Upper lobe of right lung (tissue), 1 donor: ENCODE results near the gene CPA3. TPM values are rescaled to one million over a fixed set of nuclear protein-coding genes. Genes with fewer than 3 reads are reported as not detected.
A peak's percentile ranks its signal among the peaks of the same experiment; 100 is the strongest.

Experiments used
- ATAC-seq: fragments of 200-7000 bp; cut with Tn5 transposase; one replicate; pipeline ENCODE4 v1.9.1; 2020; ENCODE audit warnings: mild to moderate bottlenecking, moderate library complexity
- DNase-seq: peaks from one replicate; pipeline ENCODE4 v3.0.0-alpha.2; 2020
- H3K27ac ChIP-seq: fragments of 200-600 bp; one replicate; pipeline ENCODE4 v1.8.0; 2022
- H3K27me3 ChIP-seq: fragments of 200-600 bp; one replicate; pipeline ENCODE4 v1.8.0; 2022; ENCODE audit warnings: mild to moderate bottlenecking
- H3K36me3 ChIP-seq: fragments of 200-600 bp; one replicate; pipeline ENCODE4 v1.8.0; 2022
- H3K4me1 ChIP-seq: fragments of 200-600 bp; one replicate; pipeline ENCODE4 v1.8.0; 2022
- H3K4me3 ChIP-seq: fragments of 200-600 bp; one replicate; pipeline ENCODE4 v1.8.0; 2022; ENCODE audit warnings: mild to moderate bottlenecking
- H3K9me3 ChIP-seq: fragments of 200-600 bp; one replicate; pipeline ENCODE4 v1.8.0; 2022
- CTCF ChIP-seq: fragments of 200-600 bp; IDR thresholded peaks from one replicate; pipeline ENCODE4 v1.8.0; 2022; ENCODE audit warnings: antibody characterized with exemption
- intact Hi-C: fragments of 100-400 bp; cut with DNase I; formaldehyde crosslinking; loops from one replicate; pipeline ENCODE4 v1.11.0; 2022
- total RNA-seq: library from RNA; stranded (reverse); fragmentation: NEBNext Ultra II Directional; extraction: Animal tissue kit (Norgen Biotek cat#: 25700); gene quantifications from one replicate; pipeline ENCODE4 v1.2.1, GENCODE V29; 2021
- donor health status: DM: no; HTN: yes; CAD: no; lungs with severe emphysema.

The CPA3 gene
- total RNA-seq, 1 donor from 2014 or later = 53.1 TPM

GRCh38 chr3:148940983-148941382, 75.9 kb downstream of the CPA3 start:
- Histone ChIP-seq H3K4me3 (no peak overlapping the region), H3K4me1 (no peaks in the 10 kb centered on the region), H3K36me3 (no peaks in the 10 kb centered on the region), H3K27me3 (no peaks in the 10 kb centered on the region), H3K27ac (no peak overlapping the region), H3K9me3 (no peaks in the 10 kb centered on the region)
- no peak for TF ChIP-seq CTCF
- intact Hi-C loops = no loop called here
- no peak for ATAC-seq
- DNase-seq = no peak

GRCh38 chr3:148943506-148944205, 78.6 kb downstream of the CPA3 start:
- Histone ChIP-seq H3K4me3 (no peak overlapping the region), H3K27ac (no peak overlapping the region), H3K36me3 (no peaks in the 10 kb centered on the region), H3K27me3 (no peaks in the 10 kb centered on the region), H3K4me1 (no peaks in the 10 kb centered on the region), H3K9me3 (no peaks in the 10 kb centered on the region)
- intact Hi-C loops = no loop called here
- peak; percentile 72 for TF ChIP-seq CTCF
- ATAC-seq (peak; percentile 94), DNase-seq (no peak)

- H3K36me3 ChIP-seq = no peaks in the 10 kb centered on the region
- H3K9me3 ChIP-seq = no peaks in the 10 kb centered on the region
- no peak for TF ChIP-seq CTCF
- no peak overlapping the region for H3K4me3 ChIP-seq
- no peaks in the 10 kb centered on the region for H3K27me3 ChIP-seq
- ATAC-seq (no peak), DNase-seq (no peak)
- no peak overlapping the region for H3K27ac ChIP-seq
- intact Hi-C loops = loop anchor here (5.0 kb wide), 1 partner anchor 83 kb away; no protein-coding TSS in a partner anchor
- H3K4me1 ChIP-seq = no peaks in the 10 kb centered on the region
Observed at GRCh38 chr3:148945116-148945515, 80.0 kb downstream of the CPA3 start.

Other genes starting within 250 kb of the CPA3 start
- 7.8 TPM for gene AGTR1, start 167.4 kb upstream of the CPA3 start, total RNA-seq
- 6.9 TPM for gene CPB1, start 37.5 kb upstream of the CPA3 start, total RNA-seq
- 45.6 TPM for gene GYG1, start 126.2 kb downstream of the CPA3 start, total RNA-seq
- gene HLTF, start 221.2 kb downstream of the CPA3 start, total RNA-seq = 20.0 TPM